HG02763 (cell line): ENCODE measurements around the gene REX1BD.
A peak's percentile ranks its signal among the peaks of the same experiment; 100 is the strongest.
"Not testable (repeated sequence)": the region's sequence is repeated elsewhere in the genome, so short reads cannot be mapped to it uniquely, and the experiment has no call there.

ENCODE experiments used
- ATAC-seq: cut with Tn5 transposase; IDR thresholded peaks from one replicate; pipeline ENCODE4 v1.9.1; 2021; ENCODE audit warnings: mild to moderate bottlenecking, moderate library complexity; ENCODE audit not compliant: unreplicated experiment

Gene REX1BD

DNA sequence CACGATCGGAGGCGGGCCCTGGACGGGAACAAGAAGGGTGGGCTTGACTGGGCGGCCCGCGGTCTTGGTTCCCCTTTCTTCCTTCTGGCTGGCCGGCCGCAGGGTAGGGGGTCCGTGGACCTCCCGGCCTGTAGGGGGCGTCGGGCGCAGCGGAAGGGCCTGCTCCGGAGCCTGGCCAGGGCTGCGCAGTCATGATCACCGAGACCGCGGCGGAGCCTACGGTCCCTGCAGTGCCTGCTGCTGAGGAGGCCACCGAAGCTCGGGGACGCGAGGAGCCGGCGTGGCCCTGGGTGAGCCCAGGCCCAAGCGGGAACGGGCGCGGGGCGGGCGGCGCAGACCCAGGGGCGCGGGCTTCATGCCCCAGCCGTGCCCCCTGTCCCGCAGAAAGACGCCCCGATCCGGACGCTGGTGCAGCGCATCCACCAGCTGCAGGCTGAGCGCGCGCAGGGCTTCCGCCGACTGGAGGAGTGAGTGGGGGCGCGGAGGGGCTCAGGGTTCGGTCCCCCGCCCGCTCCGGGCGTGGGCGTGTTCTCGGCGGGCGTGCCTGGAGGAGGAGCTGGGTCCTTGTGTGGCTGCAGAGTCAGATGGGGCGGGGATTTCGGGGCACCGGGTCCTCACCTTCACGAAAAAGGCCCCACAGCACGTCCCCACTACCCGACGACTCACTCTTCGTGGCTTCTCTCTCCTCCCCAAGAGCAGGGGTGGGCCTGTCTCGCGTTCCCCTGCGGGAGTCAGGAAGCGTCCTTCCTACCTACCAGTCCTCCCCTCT is at the start of gene REX1BD:
TSS of gene REX1BD (plus strand) at position 188 of the 769 bp plus-strand sequence. CDS start at position 192, 4 bp downstream.
- peak; percentile 79 for ATAC-seq

DNA sequence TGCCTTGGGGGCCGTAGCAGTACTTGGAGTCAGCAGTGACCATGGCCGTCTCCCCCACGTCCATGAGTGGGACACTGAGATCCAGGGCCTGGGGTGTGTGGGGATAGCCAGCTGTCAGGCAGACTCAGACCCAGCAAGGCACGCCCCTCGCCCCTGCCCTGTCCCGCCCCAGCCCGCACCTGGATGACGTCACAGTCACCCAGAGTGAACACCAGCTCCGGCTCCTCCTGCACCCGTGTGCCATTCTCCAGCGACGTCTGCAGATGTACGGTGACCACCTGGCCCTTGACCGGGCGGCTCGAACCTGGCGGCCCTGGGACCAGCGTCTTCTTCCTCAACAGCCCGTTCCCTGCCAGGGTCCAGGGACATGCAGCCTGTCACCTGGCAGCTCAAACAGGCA is 49.2 kb upstream of the REX1BD start:
- ATAC-seq = no peak

DNA sequence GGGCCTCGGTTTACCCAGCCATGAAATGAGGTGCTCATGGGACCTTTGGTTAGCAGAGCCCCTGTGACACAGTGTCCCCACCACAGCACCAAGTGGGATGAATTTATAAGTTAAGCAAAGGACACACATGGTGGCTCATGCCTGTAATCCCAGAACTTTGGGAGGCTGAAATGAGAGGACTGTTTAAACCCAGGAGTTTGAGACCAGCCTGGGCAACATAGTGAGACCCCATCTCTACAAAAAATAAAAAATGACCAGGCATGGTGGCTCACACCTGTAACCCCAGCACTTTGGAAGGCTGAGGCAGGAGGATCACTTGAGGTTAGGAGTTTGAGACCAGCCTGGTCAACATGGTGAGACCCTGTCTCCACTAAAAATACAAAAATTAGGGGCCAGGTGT is 48.4 kb upstream of the REX1BD start:
- ATAC-seq = not testable (repeated sequence)

DNA sequence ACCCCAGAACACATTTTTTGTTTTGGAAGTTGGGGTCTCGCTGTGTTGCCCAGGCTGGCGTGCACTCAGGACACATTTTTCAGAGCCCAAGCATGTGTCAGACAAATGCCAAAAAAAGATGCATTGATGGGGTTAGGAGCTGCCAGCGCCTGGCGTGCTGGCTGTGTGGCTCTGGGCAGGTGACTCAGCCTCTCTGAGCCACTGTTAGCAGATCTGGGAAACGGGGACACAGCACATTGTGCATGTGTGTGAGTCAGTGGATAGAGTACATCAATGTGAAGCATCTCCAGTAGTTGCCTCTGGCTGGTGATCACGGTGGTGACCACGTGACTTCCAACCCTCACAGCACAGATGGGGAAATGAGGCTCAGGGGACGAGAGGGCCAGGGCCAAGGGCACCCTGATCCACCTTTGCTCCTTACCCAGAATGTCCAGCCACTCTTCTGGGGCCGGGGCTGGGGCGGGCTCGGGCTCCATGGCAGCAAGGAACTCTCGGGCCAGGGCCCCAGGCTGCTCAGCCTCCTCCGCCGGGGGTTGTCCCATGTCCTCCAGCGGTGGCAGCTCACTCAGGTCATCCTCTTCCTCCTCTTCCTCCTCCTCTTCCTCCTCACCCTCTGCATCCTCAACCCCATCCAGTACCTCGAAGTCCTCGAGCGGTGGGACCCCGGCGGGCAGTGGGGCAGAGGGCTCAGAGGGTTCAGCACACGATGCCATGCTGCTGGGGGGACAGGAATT is 47.2 kb upstream of the REX1BD start:
- ATAC-seq = no peak

DNA sequence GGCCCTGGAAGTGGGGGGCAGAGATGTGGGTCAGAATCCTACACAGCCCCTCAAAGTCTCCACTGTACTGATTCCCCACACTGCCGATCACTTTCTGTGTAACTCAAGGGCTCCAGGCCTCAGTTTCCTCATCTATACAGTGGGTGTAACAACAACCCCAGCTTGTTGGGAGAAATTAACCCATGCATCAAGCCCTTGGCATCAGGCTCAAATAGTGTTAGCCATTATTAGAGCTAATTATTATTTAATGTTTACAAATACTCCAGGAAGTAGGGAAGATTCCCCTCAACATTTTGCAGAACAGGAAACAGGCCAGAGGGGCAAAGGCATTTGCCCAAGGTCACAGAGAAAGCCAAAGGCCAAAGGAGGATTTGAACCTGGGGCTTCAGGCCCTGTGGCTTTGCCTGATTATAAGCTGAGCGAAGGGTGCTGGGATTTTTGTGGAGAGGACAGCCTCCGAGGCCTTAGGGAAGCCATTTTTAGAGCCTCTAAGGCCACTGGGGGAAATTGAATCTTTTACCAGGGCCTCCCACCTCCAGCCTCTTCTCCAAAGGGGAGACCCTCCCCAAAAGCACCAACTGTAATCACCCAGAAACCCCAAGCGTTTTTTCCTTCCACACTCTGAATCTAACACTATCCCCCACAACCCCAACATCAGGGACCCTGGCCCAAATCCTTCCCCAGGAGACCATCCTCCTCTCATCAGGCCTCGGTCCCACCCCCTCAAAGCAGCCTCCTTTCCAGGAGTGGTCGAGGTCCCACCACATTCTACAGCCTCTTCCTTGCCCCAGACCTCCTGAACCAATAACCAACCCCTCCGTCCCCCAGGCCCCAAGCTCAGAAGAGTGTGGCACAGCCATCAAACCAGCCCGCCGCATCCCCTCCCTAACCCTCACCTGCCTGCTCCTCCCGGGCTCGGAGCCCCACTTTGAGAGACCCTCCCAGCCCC is 46.3 kb upstream of the REX1BD start:
- ATAC-seq = no peak

DNA sequence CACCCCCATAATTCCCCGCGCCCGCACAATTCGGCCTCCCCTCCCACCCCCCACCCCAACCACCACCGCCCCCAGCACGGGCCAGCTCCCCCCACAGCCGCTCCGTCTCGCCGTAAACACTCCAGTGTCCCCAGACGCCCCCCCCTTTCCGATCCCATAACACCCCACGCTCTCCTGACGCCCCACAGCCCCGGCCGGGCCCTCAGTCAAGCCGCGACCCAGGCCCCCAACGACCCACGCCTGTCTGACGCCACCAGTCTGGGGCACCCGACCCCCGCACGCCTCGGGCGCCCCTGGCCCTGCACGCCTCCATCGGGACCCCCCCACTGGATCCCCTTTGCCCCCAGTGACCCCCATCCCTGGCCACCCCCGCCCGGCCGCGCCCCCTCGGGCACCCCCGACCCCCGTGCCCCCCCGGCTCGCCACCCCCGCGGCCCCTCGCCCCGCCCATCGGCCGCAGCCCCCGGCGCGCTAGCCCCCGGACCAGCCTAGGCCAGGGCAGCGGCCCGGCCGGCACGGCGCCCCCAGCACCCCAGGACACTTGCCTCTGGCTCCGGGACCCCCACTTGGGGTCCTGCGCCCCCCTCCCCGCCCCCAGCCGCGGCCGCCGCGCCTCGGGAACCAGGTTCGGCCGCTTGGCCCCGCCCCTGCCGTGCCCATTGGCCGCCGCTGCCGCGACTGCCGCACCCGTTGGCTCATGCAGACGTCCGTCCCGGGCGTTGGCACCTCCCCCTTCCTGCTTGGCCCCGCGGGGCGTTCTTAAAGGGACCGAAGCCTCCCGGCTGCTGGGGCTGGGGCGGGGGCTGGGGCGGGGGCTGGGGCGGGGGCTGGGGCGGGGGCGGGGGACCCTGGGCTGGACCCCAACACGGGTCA is 45.4 kb upstream of the REX1BD start, which contains the start of gene FKBP8:
TSS of gene FKBP8 (minus strand) at position 633 of the 873 bp plus-strand sequence. CDS start 1,603 bp downstream, outside the sequence.
- peak; percentile 90 for ATAC-seq

DNA sequence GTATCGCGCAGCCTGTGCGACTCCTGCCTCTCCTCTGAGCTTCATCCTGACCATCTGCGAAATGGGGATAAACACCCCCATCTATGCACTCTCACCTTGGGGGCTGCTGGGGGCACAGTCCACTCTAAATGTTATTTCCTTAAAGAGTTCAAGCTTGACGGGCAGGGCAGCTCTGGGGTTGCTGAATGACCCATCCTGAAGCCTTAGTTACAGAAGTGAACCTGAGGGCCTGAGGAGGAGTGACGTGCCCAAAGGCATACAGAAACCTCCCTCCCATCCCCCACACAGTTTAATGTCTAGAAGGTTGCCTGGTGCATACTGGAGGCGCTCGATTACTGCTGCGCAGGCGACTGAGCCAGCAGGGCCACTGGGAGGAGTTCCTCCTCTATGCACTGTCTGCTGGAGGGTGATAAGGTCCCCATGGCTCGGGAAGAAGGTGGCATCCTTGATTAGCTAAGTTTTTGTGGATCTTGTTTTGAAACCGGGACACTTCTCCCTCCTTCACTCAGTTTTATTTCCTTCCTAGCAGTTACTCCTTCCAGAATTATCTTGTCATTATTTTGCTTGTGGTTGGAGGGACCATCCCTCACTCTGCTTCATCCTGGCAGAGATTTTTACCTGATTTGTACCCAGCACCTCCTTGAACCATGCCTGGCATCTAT is 44.7 kb upstream of the REX1BD start:
- peak; percentile 41 for ATAC-seq

DNA sequence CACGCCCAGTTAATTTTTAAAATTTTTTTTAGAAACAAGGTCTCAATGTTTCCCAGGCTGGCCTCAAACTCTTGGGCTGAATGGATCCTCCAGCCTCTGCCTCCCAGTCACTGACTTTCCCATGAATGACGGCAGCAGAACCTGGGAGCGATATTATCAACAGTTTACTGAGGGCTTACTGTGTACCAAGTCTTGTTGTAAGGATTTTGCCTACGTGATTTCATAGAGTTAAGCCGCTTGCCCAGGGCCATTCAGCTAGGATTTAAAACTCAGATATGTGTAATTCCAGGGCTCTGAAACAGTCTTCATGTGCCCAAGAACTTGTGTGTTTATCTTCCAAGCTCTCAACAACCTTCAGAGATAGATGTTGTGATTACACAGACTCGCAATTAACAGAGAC is 37.0 kb upstream of the REX1BD start:
- ATAC-seq = no peak

DNA sequence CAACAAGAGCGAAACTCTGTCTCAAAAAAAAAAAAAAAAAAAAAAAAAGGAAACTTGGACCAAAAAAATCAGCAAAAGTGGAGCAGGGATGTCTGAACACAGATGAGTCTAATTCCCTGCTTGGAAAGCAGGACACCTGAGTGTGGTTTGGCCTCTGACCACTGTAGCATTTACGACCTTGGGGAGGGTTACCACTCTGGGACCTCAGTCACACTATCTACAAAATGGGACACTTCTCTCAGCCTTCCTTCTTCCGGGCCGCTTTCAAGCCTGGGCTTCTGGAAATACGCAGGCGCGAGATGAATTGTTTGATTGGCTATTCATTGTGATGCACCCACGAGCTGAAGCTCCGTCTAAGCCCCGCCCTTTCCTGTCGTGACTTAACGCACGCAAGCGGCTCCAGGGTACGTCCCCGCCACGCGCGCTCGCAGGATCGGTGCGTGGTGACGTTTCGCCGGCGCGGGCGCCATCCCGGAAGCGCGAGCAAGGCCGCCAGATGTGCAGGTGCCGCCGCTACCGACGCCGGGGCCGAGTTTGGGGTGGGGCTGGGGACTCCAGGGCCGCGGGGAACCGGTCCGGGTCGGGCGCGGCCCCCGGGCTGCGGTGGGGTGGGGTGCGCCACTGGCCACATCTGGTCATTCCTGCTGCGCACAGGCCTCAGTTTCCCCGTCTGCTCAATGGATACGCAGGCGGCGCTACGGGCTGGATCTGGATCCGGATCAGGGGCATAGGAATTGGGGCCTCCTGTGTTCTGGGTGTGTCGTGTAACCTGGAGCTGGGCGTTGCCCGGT is 31.0 kb upstream of the REX1BD start, which contains the start of gene KXD1:
TSS of gene KXD1 (plus strand) at position 460 of the 791 bp plus-strand sequence. CDS start 4,187 bp downstream, outside the sequence.
- ATAC-seq = peak; percentile 92

DNA sequence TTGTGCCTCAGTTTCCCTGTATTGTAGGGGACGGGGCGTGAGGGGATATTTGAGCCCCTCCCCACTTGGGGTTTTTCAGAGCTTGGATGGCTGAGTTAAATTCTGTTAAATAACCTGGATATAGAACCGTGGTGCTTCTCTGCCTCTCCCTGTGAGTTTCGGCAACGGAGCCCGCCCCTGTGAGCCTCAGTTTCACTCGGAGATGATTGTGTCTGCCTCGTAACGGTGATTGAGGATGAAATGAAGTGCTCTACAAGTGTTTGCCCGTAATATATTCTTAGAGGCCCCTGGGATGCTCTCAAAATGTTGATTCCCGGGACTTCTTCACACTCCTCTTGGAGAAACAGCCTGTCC is 30.4 kb upstream of the REX1BD start:
- no peak for ATAC-seq

DNA sequence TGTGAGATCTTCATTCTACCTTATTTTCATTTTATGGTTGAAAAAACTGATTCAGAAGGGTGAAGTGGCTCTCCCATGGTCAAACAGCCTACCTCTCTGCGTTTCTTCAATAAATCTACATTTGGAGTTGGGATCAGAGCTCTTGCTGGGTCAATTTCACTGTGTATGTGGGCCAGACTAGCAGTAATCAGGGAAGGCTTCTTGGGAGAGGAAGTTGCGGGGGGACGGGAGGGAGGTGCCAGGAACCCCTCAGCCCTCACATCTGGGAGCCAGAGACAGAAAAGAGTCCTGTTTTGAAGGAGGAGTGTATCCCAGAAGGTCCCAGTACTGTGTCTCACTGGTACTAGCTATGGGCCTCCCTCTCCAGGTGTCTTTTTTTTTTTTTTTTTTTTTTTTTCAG is 30.0 kb upstream of the REX1BD start:
- no peak for ATAC-seq

DNA sequence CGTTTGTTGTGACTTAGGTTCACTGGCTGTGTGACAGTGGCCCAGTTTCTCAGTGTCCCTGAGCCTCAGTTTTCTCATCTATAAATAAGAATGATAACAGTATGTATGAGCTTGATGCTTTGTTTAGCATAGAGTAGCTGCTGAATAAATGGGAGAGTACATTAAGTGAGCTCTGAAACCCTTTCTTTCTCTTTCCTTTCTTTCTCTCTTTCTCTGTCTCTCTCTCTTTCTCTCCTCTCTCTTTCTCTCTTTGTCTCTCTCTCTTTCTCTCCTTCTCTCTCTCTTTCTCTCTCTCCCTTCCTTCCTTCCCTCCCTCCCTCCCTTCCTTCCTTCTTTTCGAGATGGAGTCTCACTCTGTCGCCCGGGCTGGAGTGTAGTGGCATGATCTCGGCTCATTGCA is 28.9 kb upstream of the REX1BD start:
- ATAC-seq = no peak

DNA sequence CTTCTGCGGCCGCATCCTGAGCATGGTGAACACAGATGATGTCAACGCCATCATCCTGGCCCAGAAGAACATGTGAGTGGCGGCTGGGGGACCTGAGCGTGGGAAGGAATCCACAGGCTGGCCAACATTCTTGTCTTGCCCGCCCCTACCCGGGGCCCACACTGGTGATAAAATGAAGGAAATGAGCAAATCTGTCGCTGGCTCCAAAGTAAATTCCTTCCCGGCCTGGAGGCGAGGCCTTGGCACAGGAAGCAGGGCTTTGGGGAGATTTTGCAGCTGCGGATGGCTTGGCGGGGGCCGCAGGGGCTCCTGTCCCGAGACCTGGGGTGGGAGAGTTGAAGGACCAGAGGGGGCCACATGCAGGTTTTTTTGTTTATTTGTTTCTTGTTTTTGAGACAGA is 26.5 kb upstream of the REX1BD start:
- ATAC-seq = no peak

DNA sequence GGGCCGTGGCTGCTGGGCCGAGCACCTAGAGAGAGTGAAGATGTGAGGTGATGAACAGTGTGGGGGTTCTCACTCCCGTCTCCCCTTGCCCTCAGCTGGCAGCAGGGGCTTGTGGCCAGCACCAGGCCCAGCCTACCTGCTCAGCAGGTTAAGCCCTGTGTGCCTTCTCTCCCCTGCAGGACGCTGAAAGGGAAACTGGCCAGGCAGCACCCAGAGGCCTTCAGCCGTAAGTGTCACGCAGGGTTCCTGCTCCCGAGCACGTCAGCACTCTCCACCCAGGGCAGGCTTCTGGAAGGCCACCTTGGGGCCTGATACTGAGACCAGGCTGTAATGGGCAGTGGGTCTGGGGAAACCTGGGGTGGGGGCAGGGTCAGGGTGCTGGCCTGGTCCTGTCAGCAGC is 21.6 kb upstream of the REX1BD start:
- no peak for ATAC-seq

DNA sequence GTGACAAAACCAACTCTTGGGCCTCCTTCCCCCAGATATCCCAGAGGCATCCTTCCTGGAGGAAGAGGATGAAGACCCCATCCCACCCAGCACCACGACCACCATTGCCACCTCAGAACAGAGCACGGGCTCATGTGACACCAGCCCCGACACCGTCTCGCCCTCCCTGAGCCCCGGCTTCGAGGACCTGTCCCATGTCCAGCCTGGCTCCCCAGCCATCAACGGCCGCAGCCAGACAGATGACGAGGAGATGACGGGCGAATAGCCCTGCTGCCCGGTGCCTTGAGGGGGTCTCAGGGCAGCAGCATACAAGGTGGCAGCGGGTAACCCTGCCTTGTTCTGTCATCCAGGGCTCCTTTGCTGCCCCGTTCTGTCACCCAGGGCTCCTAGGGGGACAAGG is 20.2 kb upstream of the REX1BD start:
- ATAC-seq = no peak

DNA sequence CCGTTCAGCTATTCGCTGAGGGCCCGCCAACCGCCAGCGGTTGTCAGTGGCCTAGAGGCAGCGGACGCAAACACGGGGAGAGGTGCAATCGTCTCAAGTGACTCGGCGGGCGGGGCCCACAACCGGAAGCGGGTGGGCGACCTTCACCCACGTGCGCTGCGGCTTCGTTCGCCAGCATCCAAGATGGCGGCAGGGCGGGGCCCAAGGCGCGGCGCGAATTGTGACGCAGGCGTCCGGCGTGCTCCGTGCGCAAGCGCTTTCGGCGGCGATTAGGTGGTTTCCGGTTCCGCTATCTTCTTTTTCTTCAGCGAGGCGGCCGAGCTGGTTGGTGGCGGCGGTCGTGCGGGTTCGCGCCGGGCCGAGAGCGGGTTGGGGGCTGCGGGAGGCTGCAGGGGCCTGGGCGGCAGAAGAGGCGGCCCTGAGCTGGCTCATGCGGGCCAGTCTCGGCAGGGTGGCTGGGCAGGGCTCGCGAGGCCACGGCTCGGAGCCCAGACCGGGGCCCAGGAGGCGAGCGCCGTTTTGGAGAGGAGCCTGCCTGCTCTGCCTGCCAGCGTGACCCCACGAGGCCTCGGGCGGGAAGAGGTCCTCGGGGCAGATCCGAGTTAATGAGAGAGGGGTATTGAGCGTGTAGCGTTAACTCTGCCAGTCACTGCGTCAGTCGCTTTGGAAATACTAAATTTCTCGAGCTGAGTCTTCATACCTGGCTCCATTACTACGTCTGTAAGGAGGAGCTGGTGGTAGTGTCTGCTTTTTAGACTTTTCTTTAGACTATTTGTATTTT is 16.8 kb upstream of the REX1BD start, which contains the start of gene UBA52:
TSS of gene UBA52 (plus strand) at position 294 of the 781 bp plus-strand sequence. CDS start 1,444 bp downstream, outside the sequence.
- ATAC-seq = peak; percentile 91

DNA sequence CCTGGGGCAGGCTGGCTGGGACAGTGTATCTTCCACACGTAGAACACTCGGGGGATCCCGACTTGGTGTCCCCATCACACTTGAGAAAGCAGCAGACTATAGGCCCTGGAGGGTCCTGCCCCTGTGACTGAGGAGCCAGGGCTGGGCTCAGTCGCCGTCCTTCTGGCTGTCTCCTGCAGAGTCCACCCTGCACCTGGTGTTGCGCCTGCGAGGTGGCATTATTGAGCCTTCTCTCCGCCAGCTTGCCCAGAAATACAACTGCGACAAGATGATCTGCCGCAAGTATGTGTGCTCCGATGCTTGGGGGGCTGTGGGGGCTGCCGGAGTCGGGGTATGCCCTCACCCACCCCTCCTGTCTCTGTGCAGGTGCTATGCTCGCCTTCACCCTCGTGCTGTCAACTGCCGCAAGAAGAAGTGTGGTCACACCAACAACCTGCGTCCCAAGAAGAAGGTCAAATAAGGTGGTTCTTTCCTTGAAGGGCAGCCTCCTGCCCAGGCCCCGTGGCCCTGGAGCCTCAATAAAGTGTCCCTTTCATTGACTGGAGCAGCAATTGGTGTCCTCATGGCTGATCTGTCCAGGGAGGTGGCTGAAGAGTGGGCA is 13.8 kb upstream of the REX1BD start:
- ATAC-seq = no peak
